ENCODE measurements around the gene FAM43B.

Gene FAM43B

DNA sequence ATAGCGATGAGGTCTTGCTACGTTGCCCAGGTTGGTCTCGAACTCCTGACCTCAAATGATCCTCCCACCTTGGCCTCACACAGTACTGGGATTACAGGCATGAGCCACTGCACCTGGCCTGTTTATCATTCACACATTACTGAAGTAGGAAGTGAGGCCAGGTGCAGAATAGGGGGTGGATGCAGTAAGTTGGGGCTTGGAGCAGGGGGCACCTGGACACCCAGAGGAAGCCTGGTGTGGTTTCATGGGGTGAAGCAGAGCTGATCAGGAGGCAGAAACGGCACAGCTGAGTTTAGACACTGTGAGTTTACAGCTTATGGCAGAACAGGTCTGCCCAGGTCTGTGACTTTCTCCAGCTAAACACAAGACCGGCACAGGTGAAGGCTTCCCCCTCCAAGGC, 41.4 kb downstream of the FAM43B start:
- no peak for DNase-seq

DNA sequence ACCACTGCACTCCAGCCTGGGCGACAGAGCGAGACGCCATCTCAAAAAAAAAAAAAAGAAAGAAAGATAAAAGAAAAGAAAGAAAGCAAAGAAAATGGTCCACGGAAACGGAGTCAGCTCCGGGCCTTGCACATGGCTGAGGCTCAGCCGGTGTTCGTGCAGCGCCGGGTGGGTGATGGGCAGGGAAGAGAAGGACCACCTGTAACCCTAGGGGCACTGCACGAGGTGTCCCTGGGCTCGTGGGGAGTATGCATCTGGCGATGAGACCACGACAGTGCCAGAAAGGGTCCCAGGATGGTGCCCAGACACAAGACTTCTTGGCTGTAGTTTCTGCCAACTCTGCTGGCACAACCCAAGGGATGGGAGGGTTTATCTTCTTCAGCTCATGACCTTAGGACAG, 42.4 kb downstream of the FAM43B start:
- DNase-seq = no peak

DNA sequence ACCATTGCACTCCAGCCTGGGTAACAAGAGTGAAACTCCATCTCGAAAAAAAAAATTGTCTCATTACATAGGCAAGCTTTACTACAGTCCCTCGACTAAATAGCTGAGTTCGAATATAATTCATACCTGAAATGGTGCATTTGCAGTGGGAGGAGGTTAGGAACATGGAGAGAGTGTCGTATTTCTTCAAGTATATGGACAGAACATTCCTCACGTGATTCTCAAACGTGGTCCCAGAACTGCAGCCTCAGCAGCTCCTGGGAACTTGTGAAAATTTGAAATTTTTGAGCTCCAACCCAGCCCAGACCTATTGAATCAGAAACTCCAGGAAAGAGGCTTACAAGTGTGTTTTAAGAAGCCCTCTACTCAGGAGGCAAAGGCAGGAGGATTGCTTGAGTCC, 43.7 kb downstream of the FAM43B start:
- DNase-seq = no peak

DNA sequence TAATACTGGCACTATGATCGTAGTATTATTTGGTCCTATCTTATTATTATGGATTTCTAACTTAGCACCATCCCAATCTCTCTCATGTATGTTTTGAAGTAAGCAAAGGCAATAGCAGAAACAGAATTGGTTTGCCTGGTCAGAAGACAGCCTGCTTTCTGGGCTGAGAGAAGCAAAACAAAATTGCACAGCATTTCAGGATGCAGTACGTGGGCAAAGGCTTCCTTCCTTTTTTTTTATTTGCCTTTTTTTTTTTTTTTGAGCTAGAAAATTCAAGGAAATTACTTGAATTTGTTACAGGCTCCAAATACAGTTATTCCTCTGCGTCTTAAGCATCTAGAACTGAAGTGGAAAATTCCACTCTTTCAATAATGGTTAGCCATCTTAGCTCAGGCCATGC, 45.3 kb downstream of the FAM43B start:
- DNase-seq = no peak

DNA sequence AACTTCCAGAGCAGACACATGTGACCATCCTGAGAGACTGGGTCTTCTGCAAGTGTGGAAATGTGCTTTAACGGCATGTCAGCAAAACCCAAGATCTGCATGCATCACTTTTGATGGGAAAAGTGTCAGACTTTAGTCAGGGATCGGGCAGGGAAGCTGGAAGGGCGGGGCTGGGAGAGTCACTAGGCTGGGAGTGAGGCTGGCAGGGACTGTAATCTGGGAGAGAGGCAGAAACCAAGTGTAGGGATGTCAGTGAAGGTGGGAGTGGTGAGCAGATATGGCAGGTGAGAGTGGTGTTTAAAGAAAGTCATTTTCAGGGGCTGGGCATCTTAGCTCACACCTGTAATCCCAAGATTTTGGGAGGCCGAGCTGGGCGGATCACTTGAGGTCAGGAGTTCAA, 47.8 kb downstream of the FAM43B start:
- no peak for DNase-seq

DNA sequence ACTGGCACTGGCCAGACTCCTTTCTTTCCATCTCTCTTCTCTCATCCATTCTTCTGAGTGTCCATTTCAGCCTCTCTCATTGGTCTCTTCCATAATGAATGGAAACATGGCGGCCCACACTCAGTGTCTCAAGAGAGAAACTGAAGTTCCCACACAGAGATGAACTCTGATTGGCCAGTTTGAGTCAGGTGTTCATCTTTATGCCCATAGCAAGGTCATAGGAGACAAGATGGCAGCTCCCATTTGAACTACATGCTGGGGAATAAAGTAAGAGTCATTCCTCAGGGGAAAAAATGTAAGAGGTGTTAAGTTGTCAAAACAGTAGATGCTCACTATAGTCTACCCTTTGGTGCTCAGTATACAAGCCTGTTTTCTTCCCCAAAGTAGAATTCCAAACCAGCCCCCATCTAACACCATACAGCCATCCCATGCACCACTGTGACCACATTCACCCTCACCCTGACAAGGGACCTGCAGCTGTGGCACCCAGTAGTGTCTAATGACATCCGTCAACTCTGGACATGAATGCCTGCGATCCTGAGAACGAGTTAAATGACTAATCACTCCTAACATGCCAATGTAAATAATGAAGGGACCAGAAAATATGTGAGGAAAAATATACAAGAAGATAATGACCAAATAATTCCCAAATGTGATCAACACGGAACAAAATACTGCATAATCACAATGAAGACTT, 48.9 kb downstream of the FAM43B start:
- DNase-seq = no peak

DNA sequence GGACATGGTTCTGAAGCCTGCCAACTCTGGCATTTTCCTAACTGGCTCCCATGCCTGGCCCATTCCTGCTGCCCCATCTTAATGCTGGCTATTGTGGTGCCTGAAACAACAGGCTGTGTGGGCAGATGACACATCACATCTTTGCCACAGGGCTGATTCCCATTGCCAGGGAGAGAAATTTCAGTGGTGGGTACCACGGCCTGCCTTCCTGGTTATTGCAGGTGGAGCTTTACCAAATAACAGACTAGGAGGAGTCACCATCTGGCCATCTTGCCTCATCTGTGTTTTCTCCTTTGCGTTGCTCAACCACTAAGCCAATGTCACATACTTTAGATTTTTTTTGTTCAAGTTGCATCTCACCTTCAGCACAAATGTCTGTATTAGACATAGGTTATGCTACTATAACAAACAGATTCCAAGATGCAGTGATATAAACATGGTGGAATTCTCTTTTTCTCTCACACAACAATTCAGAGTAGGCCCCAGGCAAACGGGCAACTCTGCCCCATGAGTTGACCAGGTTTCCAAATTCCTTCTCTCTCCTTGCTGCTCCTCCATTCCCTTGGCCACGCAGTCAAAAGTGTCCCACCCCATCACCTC, 50.6 kb downstream of the FAM43B start:
- DNase-seq = no peak

DNA sequence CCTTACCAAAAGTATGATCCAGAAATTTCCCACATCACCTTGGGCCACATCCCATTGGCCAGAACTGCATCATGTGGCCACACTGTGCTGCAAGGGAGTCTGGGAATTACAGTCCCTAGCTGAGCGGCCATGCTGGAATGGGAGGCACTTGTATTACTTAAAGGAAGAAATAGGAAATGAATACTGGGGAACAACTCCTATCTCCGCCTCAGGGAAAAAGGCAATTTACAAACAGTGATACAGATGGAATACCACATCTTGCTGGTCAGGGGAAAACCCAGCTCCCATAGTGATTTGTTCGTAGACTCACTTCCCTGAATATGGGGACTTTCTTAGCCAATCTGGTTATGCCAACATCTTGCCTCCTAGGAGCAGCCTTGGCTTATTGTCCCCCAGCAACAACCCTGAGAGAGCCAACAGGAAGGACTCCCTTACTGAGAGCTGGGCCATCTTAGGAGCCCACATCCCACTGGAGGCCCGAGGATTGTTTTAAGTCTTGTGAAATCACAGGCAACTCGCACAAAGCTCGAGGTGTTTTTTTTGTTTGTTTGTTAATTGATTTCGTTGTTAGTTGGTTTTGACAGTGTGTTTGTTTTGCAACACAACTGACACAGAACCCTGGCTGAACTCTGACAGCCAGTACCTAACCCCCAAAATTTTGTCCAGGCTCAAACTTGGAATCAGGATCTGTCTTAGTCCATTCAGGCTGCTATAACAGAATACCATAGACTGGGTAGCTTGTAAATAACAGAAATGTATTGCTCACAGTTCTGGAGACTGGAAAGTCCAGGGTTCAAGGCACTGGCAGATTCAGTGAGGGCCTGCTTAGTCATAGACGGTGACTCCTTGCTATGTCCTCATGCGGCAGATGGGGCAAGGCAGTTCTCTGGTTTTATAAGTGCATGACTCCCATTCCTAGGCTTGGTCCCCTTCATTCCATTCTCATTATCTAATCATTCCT, 51.4 kb downstream of the FAM43B start:
- DNase-seq = no peak
